CD14-positive monocyte (primary cell): ENCODE measurements around the gene CCDC154. TPM values are rescaled to one million over a fixed set of nuclear protein-coding genes. Genes with fewer than 3 reads are reported as not detected.

Source experiments
- DNase-seq, 3 donors: peaks; one replicate each; pipeline ENCODE4 v3.0.0-alpha.2; 2011 to 2022
- H2AFZ ChIP-seq: 2 replicates; pipeline ENCODE4 v1.6.0; 2012; ENCODE audit warnings: mild to moderate bottlenecking, low read depth, low read length, inconsistent platforms; ENCODE audit not compliant: insufficient read depth, poor library complexity, severe bottlenecking
- H3K27ac ChIP-seq, 2 donors: 1 replicate in 1 of 2; 2 replicates in 1 of 2; pipeline ENCODE4 v1.5.1; 2012 to 2013; ENCODE audit warnings: low read length in 2 of 2, control low read depth in 1 of 2, inconsistent platforms in 1 of 2, low read depth in 1 of 2, mild to moderate bottlenecking in 1 of 2
- H3K27me3 ChIP-seq, 2 donors: one replicate each; pipeline versions ENCODE4 v1.6.0 to v1.6.1; 2011 to 2013; ENCODE audit warnings: low read length in 2 of 2; ENCODE audit not compliant: control insufficient read depth in 2 of 2, insufficient read depth in 2 of 2
- H3K36me3 ChIP-seq, 2 donors: replicated peaks in 1 of 2; 1 replicate in 1 of 2; 2 replicates in 1 of 2; pipeline versions ENCODE4 v1.5.1 to v1.6.1; 2012 to 2013; ENCODE audit warnings: low read length in 2 of 2, control low read depth in 1 of 2, inconsistent platforms in 1 of 2, mild to moderate bottlenecking in 1 of 2; ENCODE audit not compliant: insufficient read depth in 2 of 2, control insufficient read depth in 1 of 2
- H3K4me1 ChIP-seq, 2 donors: 1 replicate in 1 of 2; 2 replicates in 1 of 2; pipeline versions ENCODE4 v1.5.1 to v1.6.1; 2012 to 2013; ENCODE audit warnings: low read length in 2 of 2, control low read depth in 1 of 2, inconsistent platforms in 1 of 2, mild to moderate bottlenecking in 1 of 2, moderate library complexity in 1 of 2; ENCODE audit not compliant: insufficient read depth in 2 of 2, control insufficient read depth in 1 of 2
- H3K4me2 ChIP-seq: replicated peaks from 2 replicates; pipeline ENCODE3; 2012; ENCODE audit warnings: low read length, moderate library complexity, mild to moderate bottlenecking; ENCODE audit not compliant: poor library complexity, severe bottlenecking; ENCODE audit errors: extremely low read depth
- H3K4me3 ChIP-seq, 3 experiments: fragments of 200-600 bp in 1 of 3; sonication (generic) in 1 of 3; replicated peaks in 1 of 3; 1 replicate in 2 of 3; 2 replicates in 1 of 3; pipeline ENCODE4 v1.5.1; 2011 to 2013; ENCODE audit warnings: low read length in 3 of 3, mild to moderate bottlenecking in 3 of 3, control low read depth in 2 of 3, low read depth in 2 of 3, inconsistent platforms in 1 of 3, moderate library complexity in 1 of 3
- H3K79me2 ChIP-seq: 2 replicates; pipeline ENCODE4 v1.6.0; 2012; ENCODE audit warnings: mild to moderate bottlenecking, control low read depth, inconsistent platforms, low read length, moderate library complexity; ENCODE audit not compliant: insufficient read depth
- H3K9ac ChIP-seq: 2 replicates; pipeline ENCODE4 v1.6.0; 2017; ENCODE audit warnings: low read length, mild to moderate bottlenecking; ENCODE audit not compliant: insufficient read depth, poor library complexity, severe bottlenecking
- H3K9me3 ChIP-seq, 2 donors: replicated peaks in 1 of 2; 1 replicate in 1 of 2; 2 replicates in 1 of 2; pipeline versions ENCODE4 v1.5.1 to v1.6.1; 2012 to 2013; ENCODE audit warnings: low read length in 2 of 2, control low read depth in 1 of 2; ENCODE audit not compliant: control insufficient read depth in 1 of 2, insufficient read depth in 1 of 2
- H4K20me1 ChIP-seq: 2 replicates; pipeline ENCODE4 v1.6.0; 2012; ENCODE audit warnings: mild to moderate bottlenecking, low read length, control low read depth, moderate library complexity; ENCODE audit not compliant: insufficient read depth
- H3K27ac Mint-ChIP-seq, 7 donors: one replicate each; pipeline ENCODE4 v1.8.0; 2020; ENCODE audit warnings: mild to moderate bottlenecking in 7 of 7, mixed read lengths in 7 of 7, moderate library complexity in 6 of 7, inconsistent platforms in 2 of 7
- H3K27me3 Mint-ChIP-seq, 3 donors: one replicate each; pipeline ENCODE4 v1.8.0; 2021 to 2022; ENCODE audit warnings: low read depth in 3 of 3, mild to moderate bottlenecking in 3 of 3, mixed read lengths in 3 of 3, moderate library complexity in 3 of 3, inconsistent platforms in 1 of 3
- H3K36me3 Mint-ChIP-seq, 2 donors: one replicate each; pipeline ENCODE4 v1.8.0; 2020; ENCODE audit warnings: mixed read lengths in 2 of 2, inconsistent platforms in 1 of 2, mild to moderate bottlenecking in 1 of 2
- H3K4me1 Mint-ChIP-seq: one replicate; pipeline ENCODE4 v1.8.0; 2020; ENCODE audit warnings: mild to moderate bottlenecking, mixed read lengths
- H3K4me3 Mint-ChIP-seq, 2 donors: one replicate each; pipeline ENCODE4 v1.8.0; 2020; ENCODE audit warnings: mild to moderate bottlenecking in 2 of 2, mixed read lengths in 2 of 2, moderate library complexity in 1 of 2
- H3K9me3 Mint-ChIP-seq, 7 donors: one replicate each; pipeline ENCODE4 v1.8.0; 2020 to 2022; ENCODE audit warnings: mixed read lengths in 7 of 7, mild to moderate bottlenecking in 6 of 7, moderate library complexity in 6 of 7, inconsistent platforms in 2 of 7
- CTCF ChIP-seq: fragments of 200-600 bp; IDR thresholded peaks from one replicate; pipeline ENCODE4 v1.8.0; 2022; ENCODE audit warnings: antibody characterized with exemption, mild to moderate bottlenecking
- WGBS: methylation state at CpG from one replicate; pipeline ENCODE4 v1.1.5; 2013; ENCODE audit warnings: missing lambda C conversion rate; ENCODE audit not compliant: insufficient coverage; 5-methylcytosine and 5-hydroxymethylcytosine counted together
- intact Hi-C, 2 donors: fragments of 100-400 bp; cut with micrococcal nuclease; formaldehyde crosslinking; loops; one replicate each; pipeline versions ENCODE4 v1.15.0 to v1.15.1; 2023
- polyA plus RNA-seq, 3 donors: library from polyadenylated mRNA; depleted of rRNA in 1 of 3; unstranded in 2 of 3; stranded (reverse) in 1 of 3; fragments of 300-500 nt in 2 of 3; fragments of >200 nt in 1 of 3; fragmentation: Illumina TruSeq in 2 of 3; gene quantifications; 1 replicate in 2 of 3; 2 replicates in 1 of 3; pipeline ENCODE4 v1.2.3, GENCODE V29; 2012 to 2021

CCDC154 gene
- polyA plus RNA-seq, 3 donors, result 5.9 TPM; not detected in 2

GRCh38 chr16:1416521-1416941 is 27.8 kb downstream of the CCDC154 start:
- H4K20me1 ChIP-seq, result peaks cover 21% of the 10 kb centered on the region
- Mint-ChIP-seq H3K27me3 (no peaks in the 10 kb centered on the region), H3K4me3 (no peak overlapping the region), H3K9me3 (no peaks in the 10 kb centered on the region), H3K27ac (peak overlapping the region in 4 of 7 donors; percentile 3 to 43 (median 32)), H3K4me1 (peaks cover 25% of the 10 kb centered on the region), H3K36me3 (peaks cover 12 to 16% of the 10 kb centered on the region in 2 donors)
- H3K9ac ChIP-seq, result no peak overlapping the region
- peaks cover 45% of the 10 kb centered on the region for H3K79me2 ChIP-seq
- DNase-seq, result no peak
- TF ChIP-seq CTCF, result no peak
- H2AFZ ChIP-seq, result no peak overlapping the region
- intact Hi-C loops, result loop anchor here in 1 of 2 donors (10.0 kb wide), 2 partner anchors 62 to 112 kb away; partner anchors contain the start of genes GNPTG, TSR3 and UBE2I
- H3K4me3 ChIP-seq, result no peak overlapping the region
- H3K36me3 ChIP-seq, result peaks cover 3 to 14% of the 10 kb centered on the region in 2 donors
- no peak overlapping the region for H3K4me2 ChIP-seq
- no peak overlapping the region for H3K27ac ChIP-seq
- WGBS, result 93% methylated on average over 3 of the region's 3 CpGs
- H3K4me1 ChIP-seq, result peaks cover 31 to 37% of the 10 kb centered on the region in 2 donors
- no peaks in the 10 kb centered on the region for H3K9me3 ChIP-seq
- H3K27me3 ChIP-seq, result no peaks in the 10 kb centered on the region

GRCh38 chr16:1414532-1415260 is 29.7 kb downstream of the CCDC154 start, which contains the start of gene UNKL:
Gene UNKL, minus strand, starts transcription at chr16:1414704. Its CDS starts 13 bp downstream, at chr16:1414691.
- peak within 1 kb of the TSS; percentile 94 for H3K4me2 ChIP-seq

More at GRCh38 chr16:1414532-1415260, 29.7 kb downstream of the CCDC154 start, which contains the start of gene UNKL:
- Histone ChIP-seq H3K9me3 (no peaks in the 10 kb centered on the region), H3K36me3 (peaks cover 9 to 29% of the 10 kb centered on the region in 2 donors), H2AFZ (peak within 1 kb of the TSS; percentile 70), H3K9ac (peak within 1 kb of the TSS; percentile 90), H3K27ac (peak within 1 kb of the TSS; percentile 25 to 83), H3K4me1 (peaks cover 20 to 23% of the 10 kb centered on the region in 2 donors), H3K27me3 (no peaks in the 10 kb centered on the region), H3K79me2 (peaks cover 36% of the 10 kb centered on the region), H4K20me1 (peaks cover 39% of the 10 kb centered on the region), H3K4me3 (peak within 1 kb of the TSS; percentile 80 to 94 (median 85))
- intact Hi-C loops, result loop anchor here in 1 of 2 donors (10.0 kb wide), 2 partner anchors 60 to 110 kb away; partner anchors contain the start of genes GNPTG, TSR3 and UBE2I
- no peak for TF ChIP-seq CTCF
- no peaks in the 10 kb centered on the region for H3K9me3 Mint-ChIP-seq
- WGBS, result under 1% methylated on average over 30 of the region's 72 CpGs
- peak within 1 kb of the TSS; percentile 76 to 91 (median 87) for H3K27ac Mint-ChIP-seq
- peaks cover 16% of the 10 kb centered on the region for H3K4me1 Mint-ChIP-seq
- peak; percentile 65 to 74 (median 67) for DNase-seq
- peaks cover 20 to 28% of the 10 kb centered on the region in 2 donors for H3K36me3 Mint-ChIP-seq
- peak within 1 kb of the TSS; percentile 89 for H3K4me3 Mint-ChIP-seq
- peaks cover 0 to 1% (median 0%) of the 10 kb centered on the region in 3 donors for H3K27me3 Mint-ChIP-seq
